Duodenal mucosa (tissue), 2 donors: ENCODE results near the gene LGALS3.

ENCODE experiments used
- H3K27ac ChIP-seq: one replicate; pipeline ENCODE4 v1.7.0; 2013; ENCODE audit warnings: low read depth, low read length
- H3K27me3 ChIP-seq, 2 donors: one replicate each; pipeline ENCODE4 v1.7.0; 2013; ENCODE audit warnings: low read length in 2 of 2, control low read depth in 1 of 2; ENCODE audit not compliant: insufficient read depth in 2 of 2, control insufficient read depth in 1 of 2
- H3K36me3 ChIP-seq, 2 donors: one replicate each; pipeline ENCODE4 v1.7.0; 2013; ENCODE audit warnings: low read length in 2 of 2, control low read depth in 1 of 2; ENCODE audit not compliant: insufficient read depth in 2 of 2, control insufficient read depth in 1 of 2
- H3K4me1 ChIP-seq, 2 donors: one replicate each; pipeline ENCODE4 v1.7.0; 2013; ENCODE audit warnings: low read length in 2 of 2, control low read depth in 1 of 2; ENCODE audit not compliant: insufficient read depth in 2 of 2, control insufficient read depth in 1 of 2
- H3K4me3 ChIP-seq, 2 donors: one replicate each; pipeline ENCODE4 v1.7.0; 2013; ENCODE audit warnings: low read length in 2 of 2, low read depth in 1 of 2
- H3K9ac ChIP-seq, 2 donors: one replicate each; pipeline ENCODE4 v1.7.0; 2013; ENCODE audit warnings: low read length in 2 of 2, low read depth in 1 of 2
- H3K9me3 ChIP-seq, 2 donors: one replicate each; pipeline ENCODE4 v1.7.0; 2013; ENCODE audit warnings: low read length in 2 of 2, control low read depth in 1 of 2; ENCODE audit not compliant: control insufficient read depth in 1 of 2

Gene LGALS3

DNA sequence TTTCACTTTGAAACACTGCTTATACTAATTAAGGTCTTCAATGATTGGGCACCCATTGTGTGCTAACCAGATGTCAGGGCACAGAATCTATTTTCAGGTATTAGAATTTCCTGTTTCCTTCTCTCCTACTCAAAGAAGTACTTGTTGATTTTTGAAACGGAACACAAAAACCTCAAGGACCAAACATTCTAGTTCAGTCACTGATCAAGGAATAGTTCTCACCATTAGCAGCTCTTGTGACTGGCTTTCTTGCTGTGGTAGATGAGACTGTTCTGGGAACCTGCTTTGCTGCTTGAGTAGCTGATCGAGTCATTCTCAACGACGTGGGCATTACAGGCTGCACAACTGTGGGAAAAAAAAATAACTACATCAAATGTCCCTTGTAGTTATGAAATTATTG, 51.4 kb downstream of the LGALS3 start:
- Histone ChIP-seq H3K27ac (no peak overlapping the region), H3K36me3 (no peaks in the 10 kb centered on the region), H3K4me1 (no peaks in the 10 kb centered on the region), H3K27me3 (no peaks in the 10 kb centered on the region), H3K9me3 (no peaks in the 10 kb centered on the region), H3K9ac (no peak overlapping the region), H3K4me3 (no peak overlapping the region)

DNA sequence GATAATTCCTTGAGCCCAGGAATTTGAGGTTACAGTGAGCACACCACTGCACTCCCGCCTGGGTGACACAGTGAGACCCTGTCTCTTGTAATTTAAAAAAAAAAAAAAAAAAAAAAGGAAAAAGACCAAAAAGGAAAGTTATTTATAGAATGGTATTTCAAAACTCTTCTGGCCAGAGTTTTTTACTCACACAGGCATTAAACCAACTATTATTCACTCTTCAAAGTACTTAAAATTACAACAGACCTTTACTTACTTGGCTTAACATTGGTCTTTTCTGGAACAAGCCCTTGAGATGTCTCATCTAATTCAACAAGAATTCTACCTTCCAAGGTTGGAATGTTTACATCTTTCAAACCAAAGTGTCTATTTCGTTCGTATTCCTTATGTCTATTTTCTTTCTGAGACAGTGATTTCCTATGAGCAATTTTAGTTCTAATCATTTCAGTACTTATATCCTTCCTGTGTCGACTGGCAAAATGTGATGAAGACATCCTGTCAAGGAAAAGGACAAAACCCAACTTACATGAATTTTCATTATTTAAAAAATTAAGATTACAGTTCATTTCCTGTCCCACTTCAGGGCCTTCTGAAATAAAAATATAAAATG, 59.7 kb downstream of the LGALS3 start:
- Histone ChIP-seq H3K4me1 (peaks cover 7 to 9% of the 10 kb centered on the region in 2 donors), H3K27me3 (no peaks in the 10 kb centered on the region), H3K9me3 (no peaks in the 10 kb centered on the region), H3K27ac (no peak overlapping the region), H3K36me3 (no peaks in the 10 kb centered on the region), H3K4me3 (no peak overlapping the region), H3K9ac (no peak overlapping the region)

DNA sequence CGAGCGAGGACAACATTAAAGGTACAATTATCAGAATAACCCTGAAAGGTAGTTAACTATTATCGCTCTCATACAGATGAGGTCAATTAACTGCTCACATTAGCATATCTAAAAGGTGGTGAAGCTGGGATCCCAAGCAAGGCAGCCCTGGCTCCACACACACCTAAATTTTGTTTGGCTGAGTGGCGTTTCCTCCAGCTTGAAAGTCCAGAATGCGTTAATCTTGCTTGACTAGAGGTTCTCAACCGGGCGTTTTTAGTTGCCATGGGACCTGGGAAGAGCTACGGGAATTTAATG, 61.8 kb downstream of the LGALS3 start:
- H3K4me3 ChIP-seq, result peak overlapping the region; percentile 90 to 93
- no peaks in the 10 kb centered on the region for H3K27me3 ChIP-seq
- H3K4me1 ChIP-seq, result peaks cover 7 to 9% of the 10 kb centered on the region in 2 donors
- H3K9me3 ChIP-seq, result no peaks in the 10 kb centered on the region
- no peaks in the 10 kb centered on the region for H3K36me3 ChIP-seq
- H3K27ac ChIP-seq, result no peak overlapping the region
- H3K9ac ChIP-seq, result peak overlapping the region; percentile 70 to 75

DNA sequence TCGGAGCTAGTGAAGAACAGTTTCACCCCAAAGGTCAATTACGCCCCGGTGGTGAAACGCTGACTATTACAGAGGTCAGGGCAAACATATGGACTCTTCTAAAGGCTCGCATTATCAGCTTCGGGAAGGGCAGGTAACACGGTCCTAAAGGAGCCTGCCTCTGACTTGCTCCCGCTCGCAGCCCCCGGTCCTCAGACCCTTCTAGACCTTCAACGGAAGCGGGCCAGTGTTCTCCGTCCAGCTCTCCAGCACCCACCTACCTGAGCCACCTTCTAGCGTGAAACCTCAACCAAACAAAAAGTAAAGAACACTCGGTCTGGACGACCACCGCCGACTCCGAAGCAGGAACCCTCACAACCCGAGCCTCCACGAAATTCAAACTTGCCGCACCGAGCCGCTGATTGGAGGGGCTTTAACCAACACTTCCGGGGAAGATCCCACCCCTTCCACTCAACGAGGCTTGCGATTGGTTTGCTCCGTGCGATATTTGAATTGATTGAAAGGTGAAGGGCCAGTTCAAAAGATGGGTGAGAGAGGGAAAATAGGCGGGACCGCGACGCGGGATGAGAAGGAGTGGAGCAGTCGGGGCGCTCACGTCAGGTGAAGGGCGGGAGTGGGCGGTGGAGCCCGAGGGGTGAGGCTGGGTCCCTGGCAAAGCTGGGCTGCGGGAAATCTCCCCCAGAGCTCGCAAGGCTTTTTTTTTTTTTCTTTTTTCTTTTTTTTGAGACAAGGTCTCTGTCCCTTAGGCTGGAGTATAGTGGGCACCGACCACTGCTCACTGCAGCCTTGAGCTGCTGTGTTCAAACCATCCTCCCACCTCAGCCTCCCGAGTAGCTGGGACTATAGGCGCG, 62.4 kb downstream of the LGALS3 start, which contains the start of gene DLGAP5:
TSS of gene DLGAP5 (minus strand) at position 383 of the 851 bp plus-strand sequence. CDS start 2,406 bp downstream, outside the sequence.
- Histone ChIP-seq H3K4me1 (peaks cover 7 to 9% of the 10 kb centered on the region in 2 donors), H3K36me3 (no peaks in the 10 kb centered on the region), H3K4me3 (peak within 1 kb of the TSS; percentile 90 to 93), H3K27me3 (no peaks in the 10 kb centered on the region), H3K27ac (no peak within 1 kb of the TSS), H3K9ac (peak within 1 kb of the TSS; percentile 70 to 75), H3K9me3 (no peaks in the 10 kb centered on the region)

DNA sequence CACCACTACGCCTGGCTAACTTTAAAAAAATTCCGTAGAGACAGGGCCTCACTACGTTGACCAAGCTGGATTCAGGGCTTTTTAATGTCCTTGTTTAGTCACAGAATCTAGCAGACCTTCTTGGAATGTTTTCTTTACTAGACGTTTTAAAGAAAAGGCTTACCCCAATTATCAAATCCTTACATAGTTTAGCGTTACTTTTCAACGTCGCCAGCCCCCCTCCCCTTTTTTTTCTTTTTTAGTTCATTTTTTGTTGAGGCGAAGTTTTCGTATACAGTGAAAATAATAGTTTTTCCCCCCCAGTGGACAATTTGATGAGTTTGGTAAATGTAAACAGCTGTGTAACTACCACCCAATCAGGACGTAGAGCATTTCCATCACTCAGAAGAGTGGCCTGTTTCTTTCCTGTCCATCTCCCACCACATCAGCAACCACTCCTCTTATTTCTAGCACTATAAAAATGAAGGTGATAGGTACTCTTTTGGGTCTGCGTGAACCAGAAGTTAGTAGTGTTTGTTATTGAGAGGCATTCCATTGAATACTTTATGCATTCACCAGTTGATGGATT, 63.1 kb downstream of the LGALS3 start:
- Histone ChIP-seq H3K27ac (no peak overlapping the region), H3K4me3 (peak overlapping the region; percentile 90 to 93), H3K36me3 (no peaks in the 10 kb centered on the region), H3K9me3 (no peaks in the 10 kb centered on the region), H3K9ac (peak overlapping the region; percentile 25 to 75), H3K4me1 (peaks cover 7 to 9% of the 10 kb centered on the region in 2 donors), H3K27me3 (no peaks in the 10 kb centered on the region)

DNA sequence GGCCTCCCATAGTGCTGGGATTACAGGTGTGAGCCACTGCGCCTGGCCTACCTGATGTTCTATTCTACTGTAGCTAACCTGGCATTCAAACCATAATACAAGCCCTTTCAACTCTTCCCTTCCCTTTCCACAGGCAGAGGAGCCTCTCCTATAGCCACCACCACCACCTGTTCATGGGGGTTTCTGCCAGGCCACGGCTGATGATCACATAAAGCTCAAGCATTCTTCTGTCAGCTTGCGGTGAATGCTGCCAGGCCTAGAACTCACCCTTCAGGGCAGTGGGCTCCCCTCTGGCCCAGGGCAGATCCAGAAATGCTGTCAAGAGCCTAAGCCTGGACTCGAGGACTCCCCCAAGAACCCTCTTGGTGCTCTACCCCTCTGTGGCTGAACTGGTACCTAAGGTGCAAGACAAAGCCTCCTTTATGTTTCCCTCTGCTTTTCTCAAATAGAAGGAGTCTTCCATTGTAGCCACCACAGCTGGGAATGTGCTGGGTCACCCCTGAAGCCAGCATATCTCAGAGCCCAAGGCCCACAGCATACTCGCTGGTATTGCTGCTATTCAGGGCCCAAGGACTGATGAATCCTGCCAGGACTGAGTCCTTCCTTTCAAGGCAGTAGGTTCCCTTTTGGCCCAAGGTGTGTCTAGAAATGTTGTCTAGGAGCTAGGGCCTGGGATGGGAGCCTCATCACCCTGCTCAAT, 65.8 kb downstream of the LGALS3 start:
- Histone ChIP-seq H3K9me3 (no peaks in the 10 kb centered on the region), H3K9ac (no peak overlapping the region), H3K4me1 (peaks cover 7 to 9% of the 10 kb centered on the region in 2 donors), H3K36me3 (no peaks in the 10 kb centered on the region), H3K27ac (no peak overlapping the region), H3K4me3 (no peak overlapping the region), H3K27me3 (no peaks in the 10 kb centered on the region)
